ENCODE results near the gene SMARCD3. TPM values are rescaled to one million over a fixed set of nuclear protein-coding genes. Genes with fewer than 3 reads are reported as not detected.
A peak's percentile ranks its signal among the peaks of the same experiment; 100 is the strongest.

The SMARCD3 gene
- total and polyA plus RNA-seq, 9 of the 15 experiments (the other 6 are each of a cell fraction or from before 2014, with no cell fraction given), result 0.43 to 3.6 (median 2.6) TPM

DNA sequence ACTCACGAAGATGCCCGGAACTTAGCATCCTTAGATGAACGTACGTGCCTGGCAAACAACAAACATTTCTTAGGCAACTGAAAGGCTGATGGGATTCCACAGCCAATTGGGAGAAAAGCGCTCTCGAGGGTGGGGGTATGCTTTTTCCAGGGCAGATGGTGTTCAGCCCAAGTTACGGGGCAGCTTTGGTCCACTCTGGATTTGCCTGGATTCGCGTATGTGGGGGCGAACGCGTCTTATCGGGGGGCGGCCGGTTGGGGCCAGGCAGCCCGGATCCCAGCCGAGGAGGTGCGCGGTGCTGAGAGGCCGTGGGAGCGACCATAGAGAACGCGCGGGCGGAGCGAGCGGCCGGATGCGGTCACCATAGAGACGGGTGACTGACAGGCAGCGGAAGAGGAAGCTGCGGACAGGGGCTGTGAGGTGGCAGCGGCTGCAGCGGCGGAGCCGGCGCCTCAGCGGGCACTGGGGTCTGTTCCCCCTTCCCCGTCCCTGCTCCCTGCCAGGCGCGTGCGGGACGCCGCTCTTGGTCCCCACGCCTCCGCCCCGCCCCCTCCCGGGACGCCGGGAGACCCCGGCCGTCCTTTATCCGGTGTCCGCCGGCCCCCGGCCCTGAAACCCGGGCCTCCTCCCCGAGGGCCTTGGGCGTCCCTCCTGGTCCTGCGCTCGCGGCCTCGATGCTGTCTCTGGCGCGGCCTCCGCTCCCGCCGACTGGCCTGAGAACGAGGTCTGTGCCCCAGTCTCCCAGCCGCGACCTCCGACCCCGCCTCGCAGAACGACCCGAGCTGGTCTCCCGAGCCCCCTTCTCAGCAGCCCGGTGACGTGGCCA, 16.2 kb downstream of the SMARCD3 start, which contains the start of gene CHPF2 (continued):
- TF ChIP-seq REST (IDR thresholded peaks at IDR 0.05; ENCODE audit: borderline replicate concordance) (no peak), REST (CRISPR knock-in tag; IDR thresholded peaks at IDR 0.05; ENCODE audit: low read depth) (no peak; the same call in 1 of the 2 replicates), RUNX1 (IDR thresholded peaks at IDR 0.05; ENCODE audit: low read depth) (peak; percentile 18; the same call in 1 of the 2 replicates), CBX8 (IDR thresholded peaks at IDR 0.05; ENCODE audit: borderline replicate concordance, extremely low read depth, low read depth, low read length, poor library complexity, severe bottlenecking) (no peak), KDM5B (IDR thresholded peaks at IDR 0.05; ENCODE audit: insufficient replicate concordance, low read depth, low read length) (peak; percentile 93), TAL1 (IDR thresholded peaks at IDR 0.05) (no peak), ETV1 (tag; conservative IDR thresholded peaks at IDR 0.05; ENCODE audit: low read depth) (peak; percentile 94), KDM4B (IDR thresholded peaks at IDR 0.05; ENCODE audit: borderline replicate concordance in 2 of 2, low read depth in 1 of 2) (peak in 1 of 2 experiments; percentile 86; a peak in 1 of 4 replicates), MEIS2 (IDR thresholded peaks at IDR 0.05; ENCODE audit: partially characterized antibody) (peak; percentile 86), BRF1 (IDR thresholded peaks at IDR 0.05; ENCODE audit: borderline replicate concordance, extremely low read depth, insufficient read length) (no peak), SAFB (IDR thresholded peaks at IDR 0.05; ENCODE audit: borderline replicate concordance, low read depth, low read length) (no peak), GABPB1 (CRISPR knock-in tag; IDR thresholded peaks at IDR 0.05) (peak; percentile 88), MTA3 (IDR thresholded peaks at IDR 0.05; ENCODE audit: borderline replicate concordance) (peak; percentile 74; the same call in 1 of the 2 replicates)
- TF ChIP-seq, protein P1, sequence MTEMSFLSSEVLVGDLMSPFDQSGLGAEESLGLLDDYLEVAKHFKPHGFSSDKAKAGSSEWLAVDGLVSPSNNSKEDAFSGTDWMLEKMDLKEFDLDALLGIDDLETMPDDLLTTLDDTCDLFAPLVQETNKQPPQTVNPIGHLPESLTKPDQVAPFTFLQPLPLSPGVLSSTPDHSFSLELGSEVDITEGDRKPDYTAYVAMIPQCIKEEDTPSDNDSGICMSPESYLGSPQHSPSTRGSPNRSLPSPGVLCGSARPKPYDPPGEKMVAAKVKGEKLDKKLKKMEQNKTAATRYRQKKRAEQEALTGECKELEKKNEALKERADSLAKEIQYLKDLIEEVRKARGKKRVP (CRISPR knock-in tag; IDR thresholded peaks at IDR 0.05), result no peak; the same call in 1 of the 2 replicates
- TF ChIP-seq, protein P2, sequence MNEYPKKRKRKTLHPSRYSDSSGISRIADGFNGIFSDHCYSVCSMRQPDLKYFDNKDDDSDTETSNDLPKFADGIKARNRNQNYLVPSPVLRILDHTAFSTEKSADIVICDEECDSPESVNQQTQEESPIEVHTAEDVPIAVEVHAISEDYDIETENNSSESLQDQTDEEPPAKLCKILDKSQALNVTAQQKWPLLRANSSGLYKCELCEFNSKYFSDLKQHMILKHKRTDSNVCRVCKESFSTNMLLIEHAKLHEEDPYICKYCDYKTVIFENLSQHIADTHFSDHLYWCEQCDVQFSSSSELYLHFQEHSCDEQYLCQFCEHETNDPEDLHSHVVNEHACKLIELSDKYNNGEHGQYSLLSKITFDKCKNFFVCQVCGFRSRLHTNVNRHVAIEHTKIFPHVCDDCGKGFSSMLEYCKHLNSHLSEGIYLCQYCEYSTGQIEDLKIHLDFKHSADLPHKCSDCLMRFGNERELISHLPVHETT (CRISPR knock-in tag; conservative IDR thresholded peaks at IDR 0.05 in 1 of 2, IDR thresholded peaks at IDR 0.05 in 1 of 2), result no peak

All from K562 (cell line).